BJ (cell line): ENCODE results near the gene CATSPER3. TPM values are rescaled to one million over a fixed set of nuclear protein-coding genes. Genes with fewer than 3 reads are reported as not detected.

ENCODE experiments used
- CTCF ChIA-PET: fragments of 350-600 bp; formaldehyde crosslinking; extraction: SDS; loops from one replicate; lab custom pipeline; 2021; ENCODE audit warnings: antibody characterized with exemption, inconsistent platforms; lab: Yijun Ruan, JAX
- POLR2A ChIA-PET: fragments of 300-600 bp; sonication (Branson Sonifier 250); formaldehyde crosslinking; extraction: SDS; loops from one replicate; lab custom pipeline; 2021; ENCODE audit warnings: antibody characterized with exemption; lab: Charles Lee
- DNase-seq: peaks from one replicate; pipeline ENCODE4 v3.0.0-alpha.2; 2011; ENCODE audit warnings: low read depth
- H3K27me3 ChIP-seq: 2 replicates; pipeline ENCODE4 v1.6.0; 2011; ENCODE audit warnings: low read length; ENCODE audit not compliant: control insufficient read depth, insufficient read depth
- H3K36me3 ChIP-seq: 2 replicates; pipeline ENCODE4 v1.5.1; 2011; ENCODE audit warnings: low read length; ENCODE audit not compliant: control insufficient read depth, insufficient read depth
- H3K4me3 ChIP-seq: 2 replicates; pipeline ENCODE4 v1.5.1; 2011; ENCODE audit warnings: low read depth, mild to moderate bottlenecking, control low read depth, low read length
- CTCF ChIP-seq: IDR thresholded peaks from 2 replicates; pipeline ENCODE4 v1.5.1; 2011; ENCODE audit warnings: low read depth, mild to moderate bottlenecking, control low read depth, inconsistent platforms, low read length, moderate library complexity; ENCODE audit not compliant: insufficient read depth
- polyA plus RNA-seq: library from polyadenylated mRNA; depleted of rRNA; stranded (reverse); fragments of >200 nt; gene quantifications from 2 replicates; pipeline ENCODE4 v1.2.3, GENCODE V29; 2011

CATSPER3 gene
- polyA plus RNA-seq, 1 experiment = 0.43 TPM

GRCh38 chr5:134944630-134945029 lies 23.1 kb upstream of the CATSPER3 start:
- DNase-seq = no peak
- H3K27me3 ChIP-seq = no peaks in the 10 kb centered on the region
- no peak overlapping the region for H3K4me3 ChIP-seq
- no peak for TF ChIP-seq CTCF
- no peaks in the 10 kb centered on the region for H3K36me3 ChIP-seq
- CTCF ChIA-PET = interaction anchor here (1.5 kb wide), 1 partner anchor 40 kb away, joined by 3 read pairs; the partner anchor contains the start of gene PCBD2
- POLR2A ChIA-PET = no interaction called here

DNA sequence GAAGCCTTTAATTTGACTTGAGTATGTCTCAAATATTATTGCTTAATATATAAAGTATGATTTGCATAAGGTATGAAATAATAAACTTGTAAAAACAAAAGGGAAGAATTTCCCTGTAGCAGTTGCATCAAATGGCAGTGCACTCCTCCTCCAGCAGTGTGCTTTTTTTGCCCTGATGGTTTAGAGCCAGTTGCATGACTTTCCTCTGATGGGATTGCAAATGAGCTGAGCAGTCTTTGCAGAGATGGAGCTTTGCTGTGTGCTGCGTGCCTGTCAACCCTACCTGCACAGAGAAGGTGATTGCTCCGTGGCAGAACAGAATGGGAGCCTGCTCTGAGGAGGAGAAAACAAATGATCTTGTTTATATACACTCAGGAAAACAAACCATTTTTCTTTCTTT lies 22.7 kb upstream of the CATSPER3 start:
- H3K27me3 ChIP-seq = no peaks in the 10 kb centered on the region
- no peak for TF ChIP-seq CTCF
- no peaks in the 10 kb centered on the region for H3K36me3 ChIP-seq
- ChIA-PET POLR2A (no interaction called here), CTCF (interaction anchor here (0.6 to 1.5 kb wide), 2 partner anchors 41 to 268 kb away, joined by 3 read pairs; partner anchors contain the start of gene PCBD2)
- DNase-seq = no peak
- H3K4me3 ChIP-seq = no peak overlapping the region

DNA sequence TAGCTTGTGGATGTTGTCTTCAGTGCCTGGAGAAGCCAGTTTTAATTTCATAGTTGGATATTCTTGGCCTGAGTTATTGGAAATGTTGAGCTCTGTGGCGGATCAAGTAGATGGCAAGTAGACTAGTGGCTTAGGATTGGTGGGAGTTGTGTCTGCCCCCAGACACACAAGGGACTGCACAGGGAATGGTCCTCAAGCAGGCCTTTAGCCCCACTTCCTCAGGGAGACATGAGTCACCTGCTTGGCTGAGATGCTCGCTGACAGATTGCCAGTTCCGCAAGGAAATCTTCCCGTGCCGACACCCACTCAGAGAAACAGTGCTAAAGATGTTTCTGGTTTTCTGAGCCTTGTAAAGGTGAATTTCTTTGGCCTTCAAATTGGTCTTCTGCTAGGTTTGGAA lies 18.8 kb upstream of the CATSPER3 start:
- no peak overlapping the region for H3K4me3 ChIP-seq
- ChIA-PET CTCF (interaction anchor here (1.1 to 1.7 kb wide), 3 partner anchors 9 to 18 kb away, joined by 3 to 4 read pairs (median 3); no protein-coding TSS in a partner anchor), POLR2A (no interaction called here)
- no peak for DNase-seq
- H3K36me3 ChIP-seq = no peaks in the 10 kb centered on the region
- H3K27me3 ChIP-seq = no peaks in the 10 kb centered on the region
- no peak for TF ChIP-seq CTCF

DNA sequence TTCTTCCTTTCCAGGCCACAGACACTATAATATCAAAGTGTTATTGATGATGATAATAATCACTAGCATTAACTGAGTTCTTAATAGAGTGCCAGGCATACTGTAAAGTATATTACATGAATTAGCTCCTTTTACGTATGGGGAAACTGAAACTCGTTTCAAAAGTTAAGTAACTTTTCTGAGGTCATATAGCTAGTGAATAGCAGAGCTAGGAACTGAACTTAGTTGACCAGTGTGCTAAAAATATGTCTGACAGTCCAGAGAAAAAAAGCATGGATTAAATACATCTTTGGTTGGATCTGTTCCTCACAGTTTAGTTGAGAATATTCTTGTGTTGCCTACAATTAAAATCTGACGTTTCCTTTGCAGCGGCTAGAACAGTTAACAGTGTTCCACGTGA lies 18.4 kb upstream of the CATSPER3 start:
- ChIA-PET POLR2A (no interaction called here), CTCF (interaction anchor here (1.1 to 1.7 kb wide), 3 partner anchors 10 to 18 kb away, joined by 3 to 4 read pairs (median 3); no protein-coding TSS in a partner anchor)
- Histone ChIP-seq H3K4me3 (no peak overlapping the region), H3K36me3 (no peaks in the 10 kb centered on the region), H3K27me3 (no peaks in the 10 kb centered on the region)
- DNase-seq = no peak
- TF ChIP-seq CTCF = no peak

DNA sequence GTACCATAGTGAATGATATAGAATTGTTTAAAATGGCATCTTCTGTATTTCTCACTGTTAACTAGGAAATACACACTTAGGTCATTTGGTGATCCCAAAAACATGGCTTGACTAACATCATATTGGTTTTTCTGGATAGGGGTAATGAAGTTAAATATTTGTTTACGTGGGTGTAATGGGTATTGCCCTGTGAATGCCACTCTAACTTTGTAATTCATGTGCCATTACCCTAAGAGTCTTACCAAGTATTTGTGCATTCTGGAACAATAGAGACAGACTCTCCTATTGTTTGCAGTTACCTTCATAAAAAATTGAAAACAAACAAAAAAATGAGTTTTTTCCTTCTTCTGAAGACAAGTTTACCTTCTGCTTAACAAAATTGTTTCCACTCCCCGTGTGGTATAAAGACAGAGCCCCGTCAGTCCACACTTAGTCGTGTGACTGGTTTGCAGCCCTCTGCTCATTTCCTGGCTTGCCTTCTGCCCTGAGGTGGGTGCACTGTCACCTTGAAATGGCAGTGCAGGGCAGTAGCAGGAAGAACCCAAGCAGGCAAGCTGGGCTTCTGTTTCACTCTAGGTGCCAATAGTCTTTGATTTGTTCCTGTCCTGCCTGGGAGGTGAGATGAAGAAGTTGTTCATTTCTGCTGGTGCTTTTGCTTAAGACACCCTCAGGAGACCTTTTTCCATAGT lies 9.6 kb upstream of the CATSPER3 start:
- Histone ChIP-seq H3K27me3 (no peaks in the 10 kb centered on the region), H3K4me3 (no peak overlapping the region), H3K36me3 (no peaks in the 10 kb centered on the region)
- DNase-seq = no peak
- no peak for TF ChIP-seq CTCF
- POLR2A ChIA-PET = no interaction called here
- CTCF ChIA-PET = no interaction called here
